Measurements from ENCODE around the gene RHEB.

- TF ChIP-seq CTCF (IDR thresholded peaks at IDR 0.05): no peak
- TF ChIP-seq ZFX (IDR thresholded peaks at IDR 0.05; ENCODE audit: borderline replicate concordance): no peak
These were observed 22.2 kb upstream of the RHEB start for GRCh38 chr7:151541709-151542499.
